Activated naive CD8-positive, alpha-beta T cell (primary cell): ENCODE data around the gene DOCK2.

Experiments
- H3K27ac Mint-ChIP-seq: one replicate; pipeline ENCODE4 v1.8.0; 2021; ENCODE audit warnings: mixed read lengths
- H3K27me3 Mint-ChIP-seq: one replicate; pipeline ENCODE4 v1.8.0; 2021; ENCODE audit warnings: mixed read lengths
- H3K36me3 Mint-ChIP-seq: one replicate; pipeline ENCODE4 v1.8.0; 2021; ENCODE audit warnings: mixed read lengths
- H3K4me1 Mint-ChIP-seq: one replicate; pipeline ENCODE4 v1.8.0; 2021; ENCODE audit warnings: low read depth, mixed read lengths
- H3K4me3 Mint-ChIP-seq: one replicate; pipeline ENCODE4 v1.8.0; 2021; ENCODE audit warnings: mild to moderate bottlenecking, mixed read lengths
- H3K9me3 Mint-ChIP-seq: one replicate; pipeline ENCODE4 v1.8.0; 2021; ENCODE audit warnings: low read depth, mixed read lengths

The DOCK2 gene

DNA sequence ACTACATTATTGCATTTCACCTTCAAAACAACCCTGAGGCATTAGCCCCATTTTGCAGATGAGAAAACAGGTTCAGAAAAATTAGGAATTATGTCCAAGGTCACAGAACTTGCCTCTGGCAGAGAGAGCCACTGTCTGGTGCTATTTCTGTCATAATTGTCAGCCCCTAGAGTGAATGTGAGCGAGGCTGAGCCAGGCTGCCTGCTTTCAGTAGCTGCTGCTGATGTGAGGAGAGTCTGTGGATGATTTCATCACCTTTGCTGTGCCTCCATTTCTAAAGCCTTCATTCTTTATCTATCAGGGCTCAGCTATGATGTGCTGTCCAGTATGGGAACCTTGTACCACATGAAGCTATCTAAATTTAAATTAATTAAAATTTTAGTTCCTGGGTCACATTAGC lies 271.8 kb downstream of the DOCK2 start:
- H3K27ac Mint-ChIP-seq: no peak overlapping the region
- H3K4me3 Mint-ChIP-seq: no peak overlapping the region
- H3K36me3 Mint-ChIP-seq: peaks cover 3% of the 10 kb centered on the region
- H3K27me3 Mint-ChIP-seq: no peaks in the 10 kb centered on the region
- no peaks in the 10 kb centered on the region for H3K4me1 Mint-ChIP-seq
- no peaks in the 10 kb centered on the region for H3K9me3 Mint-ChIP-seq

- Mint-ChIP-seq H3K27ac (no peak overlapping the region), H3K4me3 (no peak overlapping the region), H3K9me3 (no peaks in the 10 kb centered on the region), H3K36me3 (peaks cover 7% of the 10 kb centered on the region), H3K27me3 (no peaks in the 10 kb centered on the region), H3K4me1 (peaks cover 2% of the 10 kb centered on the region)
Observed at GRCh38 chr5:169909945-169910344, 272.9 kb downstream of the DOCK2 start.

DNA sequence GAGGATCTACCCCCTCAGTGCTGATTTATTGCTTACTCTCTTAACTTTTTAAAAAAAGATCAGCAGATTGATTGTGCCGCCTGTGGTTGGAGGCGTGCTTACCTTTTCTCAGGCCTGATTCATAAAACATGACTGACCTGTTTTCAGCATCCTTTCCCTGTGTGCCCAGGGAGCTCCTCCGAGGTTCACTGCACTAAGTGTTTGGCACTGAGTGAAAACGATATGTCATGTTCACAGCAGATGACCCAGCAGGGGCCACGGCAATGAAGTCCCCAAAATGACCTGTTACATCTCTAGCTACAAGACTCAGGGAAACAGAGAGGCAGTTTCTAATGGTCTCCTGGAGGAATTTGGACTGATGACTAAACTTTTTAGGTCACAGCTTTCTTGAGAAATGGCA lies 273.3 kb downstream of the DOCK2 start:
- Mint-ChIP-seq H3K36me3 (peaks cover 7% of the 10 kb centered on the region), H3K4me3 (no peak overlapping the region), H3K27me3 (no peaks in the 10 kb centered on the region), H3K9me3 (no peaks in the 10 kb centered on the region), H3K27ac (no peak overlapping the region), H3K4me1 (peaks cover 2% of the 10 kb centered on the region)

DNA sequence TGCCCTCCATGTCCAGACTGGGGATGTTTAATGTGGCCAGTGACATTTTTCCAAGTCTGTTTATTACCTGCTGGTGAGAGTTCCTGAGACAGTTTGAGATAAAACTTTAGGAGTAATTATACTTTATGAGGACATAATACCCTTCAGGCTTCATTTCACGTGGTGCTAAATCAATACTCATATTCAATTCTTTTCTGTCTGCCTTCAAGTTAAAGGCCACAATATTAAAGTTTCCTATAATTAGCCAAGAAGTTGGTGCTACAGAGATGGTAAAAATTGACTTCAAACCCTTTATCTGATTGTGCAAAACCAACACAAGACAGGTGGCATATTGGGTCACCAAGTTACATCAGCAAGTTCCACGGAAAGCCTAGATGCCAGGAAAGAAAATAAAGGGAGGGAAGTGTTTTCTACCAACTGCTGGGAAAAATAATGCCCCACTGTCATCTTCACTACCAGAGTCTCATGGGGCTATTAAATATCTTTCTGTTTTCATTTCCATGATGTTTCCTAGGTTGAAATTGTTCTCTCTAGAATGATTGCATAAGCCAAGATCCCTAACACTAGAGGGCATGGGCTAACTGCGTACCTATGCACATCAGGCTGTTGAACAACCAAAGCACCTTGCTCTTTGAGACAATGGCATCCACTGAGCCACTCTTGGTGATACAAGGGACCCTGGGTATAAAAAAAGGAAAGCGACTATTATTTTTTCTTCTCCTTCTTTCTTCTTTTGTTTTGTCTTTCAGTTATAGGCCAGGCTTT lies 274.6 kb downstream of the DOCK2 start:
- Mint-ChIP-seq H3K36me3 (peaks cover 7% of the 10 kb centered on the region), H3K27ac (no peak overlapping the region), H3K4me3 (no peak overlapping the region), H3K27me3 (no peaks in the 10 kb centered on the region), H3K9me3 (no peaks in the 10 kb centered on the region), H3K4me1 (peaks cover 2% of the 10 kb centered on the region)

DNA sequence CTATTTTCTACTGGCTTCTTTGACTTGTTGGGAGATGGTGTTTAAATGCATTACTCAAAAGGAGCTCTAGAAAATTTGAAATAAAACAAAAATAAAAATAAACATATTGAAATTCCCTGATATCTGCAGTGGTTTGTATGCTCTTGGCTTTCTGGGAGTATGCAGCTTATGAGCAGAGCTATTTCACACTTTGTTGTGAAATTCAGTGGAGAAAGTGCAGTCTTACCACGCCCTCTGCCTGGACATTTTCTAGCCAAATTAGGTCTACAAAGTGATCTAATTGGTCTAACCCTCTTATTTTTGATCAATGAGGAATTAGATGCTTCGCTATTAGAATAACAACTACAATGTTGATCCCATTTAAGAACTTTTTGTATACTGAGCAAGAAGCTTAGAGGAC lies 276.4 kb downstream of the DOCK2 start:
- no peaks in the 10 kb centered on the region for H3K27me3 Mint-ChIP-seq
- H3K27ac Mint-ChIP-seq: no peak overlapping the region
- H3K4me1 Mint-ChIP-seq: peaks cover 2% of the 10 kb centered on the region
- no peaks in the 10 kb centered on the region for H3K9me3 Mint-ChIP-seq
- H3K4me3 Mint-ChIP-seq: no peak overlapping the region
- peaks cover 10% of the 10 kb centered on the region for H3K36me3 Mint-ChIP-seq

DNA sequence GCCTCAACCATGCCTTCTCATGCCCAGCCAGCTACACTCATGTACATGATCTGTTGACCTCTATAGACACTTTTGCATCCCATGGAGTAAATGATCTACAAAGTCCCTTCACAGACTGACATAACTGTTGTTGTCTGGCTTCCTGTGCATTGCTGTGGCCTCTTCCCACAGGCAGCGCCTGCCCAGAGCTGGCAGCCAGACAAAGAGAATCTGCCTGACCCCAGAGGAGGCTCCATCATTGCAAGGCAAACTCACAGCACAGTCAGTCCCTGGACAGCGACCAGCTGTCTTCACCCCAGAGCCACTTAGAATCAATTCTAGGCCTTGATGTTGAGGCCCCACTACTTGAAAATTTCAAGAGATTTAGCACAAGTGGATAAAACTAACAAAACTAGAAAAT lies 277.7 kb downstream of the DOCK2 start:
- H3K27me3 Mint-ChIP-seq: no peaks in the 10 kb centered on the region
- no peak overlapping the region for H3K4me3 Mint-ChIP-seq
- peaks cover 4% of the 10 kb centered on the region for H3K4me1 Mint-ChIP-seq
- H3K9me3 Mint-ChIP-seq: no peaks in the 10 kb centered on the region
- no peak overlapping the region for H3K27ac Mint-ChIP-seq
- H3K36me3 Mint-ChIP-seq: peaks cover 12% of the 10 kb centered on the region

DNA sequence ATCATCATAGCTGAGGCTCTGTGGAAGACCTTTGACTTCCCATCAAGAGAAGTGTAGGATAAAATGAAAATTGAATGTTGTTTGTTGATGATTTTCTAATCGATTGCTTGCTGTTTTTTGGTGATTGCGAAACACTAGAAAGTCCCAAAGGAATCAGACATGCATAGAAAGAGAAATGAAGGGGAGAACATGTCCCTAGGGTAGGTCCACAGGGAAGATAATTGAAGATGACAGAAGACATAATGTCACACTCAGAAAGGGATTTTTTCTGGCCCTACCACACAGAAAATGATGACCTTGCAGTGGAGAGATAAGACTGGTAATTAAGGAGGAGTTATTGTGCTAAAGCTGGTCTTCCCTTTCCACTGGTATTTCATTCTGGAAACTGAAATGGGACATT lies 280.4 kb downstream of the DOCK2 start:
- Mint-ChIP-seq H3K36me3 (peaks cover 13% of the 10 kb centered on the region), H3K9me3 (no peaks in the 10 kb centered on the region), H3K27me3 (no peaks in the 10 kb centered on the region), H3K27ac (peak overlapping the region; percentile 13), H3K4me3 (no peak overlapping the region), H3K4me1 (peaks cover 4% of the 10 kb centered on the region)

- H3K4me3 Mint-ChIP-seq: no peak overlapping the region
- no peaks in the 10 kb centered on the region for H3K27me3 Mint-ChIP-seq
- peaks cover 4% of the 10 kb centered on the region for H3K4me1 Mint-ChIP-seq
- H3K9me3 Mint-ChIP-seq: no peaks in the 10 kb centered on the region
- H3K27ac Mint-ChIP-seq: no peak overlapping the region
- peaks cover 13% of the 10 kb centered on the region for H3K36me3 Mint-ChIP-seq
Observed at GRCh38 chr5:169918228-169918627, 281.2 kb downstream of the DOCK2 start.

GRCh38 chr5:169920474-169920873 lies 283.4 kb downstream of the DOCK2 start:
- Mint-ChIP-seq H3K4me1 (peaks cover 2% of the 10 kb centered on the region), H3K9me3 (no peaks in the 10 kb centered on the region), H3K27ac (no peak overlapping the region), H3K4me3 (no peak overlapping the region), H3K27me3 (no peaks in the 10 kb centered on the region), H3K36me3 (peaks cover 12% of the 10 kb centered on the region)

GRCh38 chr5:169921384-169921783 lies 284.3 kb downstream of the DOCK2 start:
- Mint-ChIP-seq H3K4me3 (no peak overlapping the region), H3K27me3 (no peaks in the 10 kb centered on the region), H3K27ac (no peak overlapping the region), H3K9me3 (no peaks in the 10 kb centered on the region), H3K36me3 (peaks cover 12% of the 10 kb centered on the region), H3K4me1 (peaks cover 3% of the 10 kb centered on the region)

DNA sequence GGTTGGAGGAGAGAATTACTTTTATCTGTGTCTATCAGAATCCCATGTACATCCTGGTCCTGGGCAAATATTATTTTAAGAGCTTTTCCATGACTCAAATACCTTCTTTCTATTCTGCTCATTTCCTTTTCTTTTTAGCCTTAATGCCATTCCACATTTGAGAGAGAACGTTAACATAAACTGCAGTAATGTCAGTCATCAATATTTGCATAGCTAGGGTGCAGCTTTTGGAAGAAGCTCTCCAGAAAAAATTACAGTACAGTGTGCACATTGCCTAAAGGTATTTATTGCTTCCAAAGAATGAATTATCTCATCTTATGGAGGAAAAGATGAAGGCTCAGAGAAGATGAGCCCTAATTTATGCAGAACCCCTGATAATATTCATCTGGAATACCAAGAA lies 284.9 kb downstream of the DOCK2 start:
- Mint-ChIP-seq H3K9me3 (no peaks in the 10 kb centered on the region), H3K27me3 (no peaks in the 10 kb centered on the region), H3K4me1 (peaks cover 3% of the 10 kb centered on the region), H3K4me3 (no peak overlapping the region), H3K27ac (no peak overlapping the region), H3K36me3 (peaks cover 12% of the 10 kb centered on the region)

- Mint-ChIP-seq H3K27me3 (no peaks in the 10 kb centered on the region), H3K36me3 (peaks cover 9% of the 10 kb centered on the region), H3K27ac (no peak overlapping the region), H3K4me3 (no peak overlapping the region), H3K4me1 (peaks cover 5% of the 10 kb centered on the region), H3K9me3 (no peaks in the 10 kb centered on the region)
Observed at GRCh38 chr5:169922474-169922873, 285.4 kb downstream of the DOCK2 start.

- Mint-ChIP-seq H3K36me3 (peaks cover 7% of the 10 kb centered on the region), H3K4me1 (peaks cover 9% of the 10 kb centered on the region), H3K27ac (peak overlapping the region; percentile 29), H3K9me3 (no peaks in the 10 kb centered on the region), H3K27me3 (no peaks in the 10 kb centered on the region), H3K4me3 (no peak overlapping the region)
Observed at GRCh38 chr5:169923988-169924387, 286.9 kb downstream of the DOCK2 start.

- Mint-ChIP-seq H3K27me3 (no peaks in the 10 kb centered on the region), H3K27ac (no peak overlapping the region), H3K36me3 (peaks cover 20% of the 10 kb centered on the region), H3K4me3 (no peak overlapping the region), H3K9me3 (no peaks in the 10 kb centered on the region), H3K4me1 (peaks cover 59% of the 10 kb centered on the region)
Observed at GRCh38 chr5:169933127-169933526, 296.1 kb downstream of the DOCK2 start.

GRCh38 chr5:169933616-169934015 lies 296.5 kb downstream of the DOCK2 start:
- Mint-ChIP-seq H3K27ac (no peak overlapping the region), H3K36me3 (peaks cover 22% of the 10 kb centered on the region), H3K9me3 (no peaks in the 10 kb centered on the region), H3K27me3 (no peaks in the 10 kb centered on the region), H3K4me3 (no peak overlapping the region), H3K4me1 (peaks cover 56% of the 10 kb centered on the region)

DNA sequence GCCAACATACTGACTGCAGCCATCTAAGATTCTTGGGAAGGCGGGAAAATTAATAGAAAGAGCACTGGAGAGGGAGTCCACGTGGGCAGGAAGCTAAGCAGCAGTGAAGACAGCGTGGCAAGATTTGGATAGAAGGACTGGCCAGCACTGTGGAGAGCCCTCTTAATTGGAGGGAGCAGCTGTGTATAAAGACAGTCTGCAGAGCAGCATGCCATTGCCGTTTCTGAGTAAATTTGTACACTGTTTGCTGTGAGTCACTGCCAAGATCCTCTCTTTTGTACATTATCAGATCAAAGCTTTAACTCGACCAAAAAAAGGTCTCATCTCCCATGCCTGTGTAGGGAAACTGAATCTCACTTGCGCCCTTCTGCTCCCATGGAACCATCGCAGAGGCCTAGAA lies 297.9 kb downstream of the DOCK2 start:
- Mint-ChIP-seq H3K4me1 (peaks cover 51% of the 10 kb centered on the region), H3K27ac (peak overlapping the region; percentile 1), H3K4me3 (no peak overlapping the region), H3K27me3 (no peaks in the 10 kb centered on the region), H3K36me3 (peaks cover 20% of the 10 kb centered on the region), H3K9me3 (no peaks in the 10 kb centered on the region)
